Stromal cell of bone marrow (primary cell): ENCODE measurements around the gene MSI2.

ENCODE experiments used
- DNase-seq: peaks from one replicate; pipeline ENCODE4 v3.0.0-alpha.2; 2012; ENCODE audit warnings: low read depth

The MSI2 gene

DNA sequence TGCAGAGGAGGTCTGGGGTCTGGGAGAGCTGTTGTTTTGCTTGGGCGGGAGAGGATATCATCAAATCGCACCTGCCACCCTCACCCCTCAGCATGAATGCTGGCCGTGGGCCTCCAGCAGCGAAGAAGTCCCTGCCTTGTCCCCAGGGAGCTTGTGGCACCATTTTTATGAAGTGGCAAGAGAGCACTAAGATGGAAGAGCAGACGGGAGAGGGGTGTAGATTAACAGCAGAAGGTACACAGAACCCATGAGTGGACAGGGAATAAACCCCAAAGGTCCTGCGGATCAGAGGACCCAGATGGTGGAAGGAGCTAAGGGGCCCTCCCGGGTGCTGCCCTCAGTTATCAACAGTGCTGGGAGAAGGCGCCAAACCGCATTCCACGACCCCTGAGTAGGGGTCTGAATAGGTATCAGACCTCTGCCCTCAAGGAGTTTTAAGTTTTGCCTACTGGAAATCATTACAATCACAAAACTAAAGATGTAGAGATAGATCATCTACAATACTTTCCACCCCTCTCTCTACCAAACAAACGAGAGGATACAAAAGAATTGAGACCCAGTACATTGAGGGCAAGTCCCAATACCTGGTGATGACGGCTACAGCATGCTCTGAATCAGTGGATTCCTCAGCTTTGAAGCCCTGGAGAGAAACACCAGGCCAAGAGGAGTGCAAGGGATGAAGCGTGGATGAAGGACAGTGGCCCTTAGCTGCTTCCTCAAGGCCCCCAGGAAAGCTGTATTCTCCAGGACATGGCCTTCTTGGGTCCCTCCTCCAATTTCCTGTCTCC lies 428.6 kb downstream of the MSI2 start:
- no peak for DNase-seq

DNA sequence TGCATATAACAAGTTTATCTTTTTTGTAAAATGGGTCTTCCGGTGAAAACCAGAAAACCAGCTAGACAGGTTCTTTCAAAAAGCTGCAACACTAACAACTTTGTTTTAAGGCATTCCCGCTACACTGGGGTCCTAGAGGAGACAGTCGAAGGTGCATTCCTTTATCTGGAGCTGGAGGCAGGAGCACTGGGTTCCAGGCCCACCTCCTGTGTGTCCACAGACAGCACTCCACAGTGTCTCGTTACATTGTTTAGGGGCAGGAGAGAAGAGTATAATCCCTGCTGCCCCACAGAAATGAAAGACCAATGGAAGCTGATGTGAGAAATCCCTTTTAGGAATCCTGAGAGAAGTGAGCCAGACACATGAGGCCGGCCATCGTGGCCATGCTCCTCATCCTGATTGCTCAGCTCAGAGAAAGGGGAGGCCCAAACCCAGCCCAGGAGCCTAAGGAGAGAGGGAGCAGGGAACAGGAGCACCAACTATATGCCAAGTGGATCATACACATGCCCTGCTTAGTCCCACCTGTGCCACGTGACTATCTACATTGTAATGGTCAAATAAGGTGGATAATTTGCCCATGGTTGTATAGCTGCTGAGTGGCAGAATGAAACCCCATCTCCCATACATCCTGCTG lies 429.3 kb downstream of the MSI2 start:
- DNase-seq = no peak

DNA sequence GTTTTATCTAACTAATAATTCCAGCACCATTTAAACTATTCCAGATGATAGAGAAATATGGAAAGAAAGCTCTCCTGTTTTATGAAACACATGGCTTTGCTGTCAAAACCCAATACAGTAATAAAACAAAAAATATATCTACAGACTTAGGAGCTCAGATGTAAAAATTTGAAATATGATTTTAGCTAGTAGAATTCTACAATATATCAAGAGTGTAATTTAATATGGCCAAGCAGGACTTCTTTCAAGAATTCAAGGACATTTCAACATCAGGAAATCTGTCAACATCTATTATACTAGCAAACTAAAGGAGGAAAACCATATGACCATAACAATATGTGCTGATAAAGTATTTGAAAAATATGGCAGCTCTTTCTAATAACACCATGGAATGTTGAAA lies 431.3 kb downstream of the MSI2 start:
- no peak for DNase-seq

DNA sequence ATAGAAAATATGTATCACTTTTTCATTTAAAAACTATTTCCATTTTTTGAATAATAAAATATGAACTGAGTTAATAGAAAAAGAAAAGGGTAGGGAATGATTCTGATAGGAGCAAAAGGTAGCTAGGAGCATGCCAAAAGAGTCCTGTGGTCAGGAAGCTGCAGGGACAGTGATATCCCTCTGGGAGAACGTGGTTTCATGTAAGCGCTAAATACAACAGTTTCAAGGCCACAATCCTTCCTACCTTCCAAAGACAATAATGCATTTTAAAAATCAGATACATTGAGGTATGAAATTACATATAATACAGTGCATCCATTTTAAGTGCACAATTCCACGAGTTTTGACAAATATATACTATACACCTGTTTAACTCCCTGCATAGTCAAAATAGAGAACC lies 432.9 kb downstream of the MSI2 start:
- DNase-seq = no peak

DNA sequence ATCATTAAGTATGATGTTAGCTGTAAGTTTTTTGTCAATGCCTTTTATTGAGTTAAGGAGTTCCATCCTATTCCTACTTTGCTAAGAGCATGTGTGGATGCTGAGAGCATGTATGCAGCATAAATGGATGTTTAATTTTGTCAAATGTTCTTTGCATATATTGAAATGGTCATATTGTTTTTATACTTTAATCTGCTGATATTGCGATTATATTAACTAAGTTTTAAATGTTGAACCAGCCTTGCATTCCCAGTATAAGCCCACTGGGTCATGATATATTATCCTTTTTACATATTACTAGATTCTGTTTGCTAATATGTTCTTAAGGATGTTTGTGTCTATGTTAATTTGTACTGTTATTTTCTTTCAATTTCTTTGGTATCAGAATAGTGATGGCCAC lies 435.6 kb downstream of the MSI2 start:
- no peak for DNase-seq

DNA sequence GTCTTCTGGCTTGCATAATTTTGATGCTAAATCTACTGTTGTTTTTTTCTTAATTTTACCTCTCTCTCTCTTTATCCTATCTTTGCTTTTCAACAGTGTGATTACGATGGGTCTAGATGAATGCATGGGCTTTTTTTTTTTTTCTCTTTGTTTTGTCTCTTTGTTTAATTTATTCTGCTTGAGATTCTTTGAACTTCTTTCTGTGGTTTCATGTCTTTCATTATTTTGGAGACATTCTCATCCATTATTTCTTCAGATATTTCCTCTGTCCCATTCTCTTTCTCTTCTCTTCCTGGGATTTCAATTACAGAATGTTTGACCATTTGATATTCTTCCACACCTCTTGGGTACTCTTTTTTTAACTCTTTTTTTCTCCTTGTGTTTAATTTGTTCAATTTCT lies 436.4 kb downstream of the MSI2 start:
- no peak for DNase-seq

DNA sequence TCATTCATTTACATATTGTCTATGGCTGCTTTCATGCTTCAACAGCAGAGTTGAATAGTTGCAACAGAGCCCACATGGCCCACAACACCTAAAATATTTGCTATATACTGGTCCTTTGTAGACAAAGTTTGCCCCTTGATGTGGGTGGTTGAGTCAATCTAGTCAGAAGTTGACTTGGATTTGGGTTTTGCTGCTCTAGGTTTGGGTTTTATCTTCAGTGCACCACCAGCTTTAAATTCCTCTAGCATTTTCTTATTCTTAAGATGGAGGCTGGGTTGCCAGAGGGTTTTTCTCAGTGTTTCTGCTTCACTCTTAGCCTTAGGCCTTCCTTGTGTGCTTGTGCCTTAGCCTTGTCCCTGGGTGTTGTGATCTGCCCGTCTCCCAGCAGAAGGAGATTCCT lies 437.7 kb downstream of the MSI2 start:
- DNase-seq = no peak

DNA sequence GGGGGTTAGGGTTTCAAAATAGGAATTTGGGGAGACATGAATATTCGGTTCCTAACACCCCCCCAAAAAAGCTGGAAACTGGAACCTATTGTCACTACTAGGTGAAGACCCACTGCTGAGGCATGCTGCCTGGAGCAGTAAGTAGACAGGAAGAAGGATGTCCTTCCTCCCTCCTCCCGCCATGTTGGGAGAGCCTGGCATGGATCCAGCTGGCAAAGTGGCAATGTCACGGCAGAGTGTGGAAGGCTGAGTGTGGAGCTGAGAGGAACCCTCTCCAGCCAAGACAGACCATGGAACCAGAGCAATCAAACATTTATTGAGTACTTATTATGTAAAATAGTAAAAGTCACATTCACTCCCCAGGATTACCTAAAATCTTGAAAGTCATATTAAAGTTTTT lies 439.7 kb downstream of the MSI2 start:
- no peak for DNase-seq

DNA sequence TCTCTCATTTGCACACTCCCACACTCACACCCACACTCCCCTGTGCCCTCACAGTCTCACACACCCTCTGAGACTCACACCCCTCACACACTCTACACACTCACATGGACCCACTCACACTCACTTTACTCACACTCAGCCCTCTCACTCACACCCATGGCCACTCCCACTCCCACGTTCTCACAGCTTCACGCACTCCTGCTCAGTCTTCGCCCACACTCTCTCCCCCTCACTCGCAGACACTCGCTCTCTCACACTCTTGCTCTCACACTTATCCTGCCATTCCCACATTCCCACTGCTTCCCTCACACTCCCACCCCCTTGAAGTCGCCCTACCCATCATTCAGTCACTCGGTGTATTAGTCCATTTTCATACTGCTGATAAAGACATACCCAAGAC lies 440.9 kb downstream of the MSI2 start:
- DNase-seq = no peak

DNA sequence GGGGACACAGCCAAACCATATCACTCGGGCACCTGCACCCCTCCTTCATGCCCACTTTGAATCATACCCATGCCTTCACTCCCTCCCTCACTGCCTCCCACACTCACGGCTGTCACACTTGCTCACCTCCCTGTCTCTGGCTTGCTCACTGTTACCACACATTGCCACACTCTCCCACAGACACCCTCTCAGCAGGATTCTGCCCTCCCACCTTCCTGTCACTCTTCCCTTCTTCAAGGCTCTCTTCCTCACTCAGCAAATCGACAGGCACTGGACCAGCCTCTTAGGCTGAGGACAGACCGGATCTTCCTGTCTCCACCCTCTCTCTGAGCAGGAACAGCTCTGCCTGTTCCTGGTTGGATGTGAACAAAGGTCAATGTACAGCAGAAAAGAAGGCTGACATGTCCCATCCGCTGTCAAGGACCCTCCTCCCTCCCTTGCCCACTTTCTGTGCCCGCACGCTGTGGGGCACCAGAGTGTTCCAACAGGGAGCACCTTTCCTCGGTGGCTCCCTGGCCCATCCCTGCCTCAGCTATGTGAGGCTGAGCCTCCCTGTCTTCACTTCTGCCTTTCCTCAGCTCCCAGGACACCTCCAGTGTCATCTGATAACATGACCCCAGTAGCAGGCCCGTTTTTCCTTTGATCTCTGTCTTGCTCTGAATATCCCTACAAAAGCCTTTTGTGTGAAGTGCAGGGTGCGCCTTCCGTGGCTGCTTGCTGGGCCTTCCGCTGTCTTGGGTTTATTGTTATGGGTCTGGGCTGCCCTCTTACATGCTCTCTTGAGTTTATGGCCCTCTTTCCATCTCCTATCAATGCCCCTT lies 441.8 kb downstream of the MSI2 start:
- no peak for DNase-seq

DNA sequence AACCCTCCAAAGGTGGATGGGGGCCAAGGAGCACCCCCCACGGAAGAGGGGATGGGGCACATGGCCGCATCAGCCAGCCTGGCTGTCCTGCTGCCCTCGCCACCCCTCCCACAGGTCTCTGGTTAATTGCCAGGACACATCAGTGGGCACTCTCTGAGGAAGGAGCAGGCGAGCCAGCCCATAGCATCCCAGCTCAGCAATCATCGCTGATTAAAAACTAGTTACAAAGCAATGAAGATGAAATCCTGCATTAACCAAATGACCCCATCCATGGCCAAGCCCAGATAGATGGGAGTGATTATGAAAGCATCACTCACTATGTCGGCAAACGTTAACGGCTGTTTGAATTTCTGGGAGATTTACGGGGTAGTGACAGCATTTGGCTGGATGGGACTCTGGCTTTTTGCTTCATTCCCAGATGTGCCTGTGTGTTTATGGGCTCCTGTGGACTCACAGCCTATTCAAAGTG lies 443.5 kb downstream of the MSI2 start:
- no peak for DNase-seq

DNA sequence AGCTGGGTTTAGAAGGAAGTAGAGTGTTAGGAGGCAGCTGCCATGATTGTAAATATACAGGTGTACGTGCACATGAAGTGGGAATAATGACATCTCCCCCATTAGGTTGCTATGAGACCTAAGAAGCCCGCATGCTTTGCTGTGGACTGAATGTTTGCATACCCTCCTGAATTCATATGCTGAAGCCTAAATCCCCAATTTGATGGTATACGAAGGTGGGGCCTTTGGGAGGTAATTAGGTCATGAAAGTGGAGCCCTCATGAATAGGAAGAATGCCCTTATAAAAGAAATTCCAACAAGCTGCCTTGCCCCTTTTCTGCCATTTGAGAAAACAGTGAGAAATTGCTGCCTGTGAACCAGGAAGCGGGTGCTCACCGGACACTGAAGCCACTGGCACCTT lies 444.8 kb downstream of the MSI2 start:
- DNase-seq = no peak

DNA sequence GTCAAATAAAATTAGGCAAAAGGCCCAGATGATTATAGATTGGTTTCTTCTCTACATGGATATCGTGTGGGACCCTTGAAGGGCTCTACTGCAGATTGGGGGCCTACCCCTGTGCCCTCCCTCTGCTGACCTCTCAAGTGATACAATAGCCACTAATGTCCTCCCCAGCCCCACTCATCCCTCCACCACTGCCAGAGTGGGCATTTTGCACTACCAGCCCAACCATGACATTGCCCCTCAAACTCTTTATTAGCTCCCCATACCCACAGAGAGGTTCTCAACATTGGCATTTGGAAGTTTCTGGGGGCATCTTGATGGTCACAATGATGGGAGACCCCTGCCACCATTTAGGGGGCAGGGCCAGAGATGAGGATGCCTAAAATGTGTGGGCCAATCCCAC lies 446.9 kb downstream of the MSI2 start:
- no peak for DNase-seq

DNA sequence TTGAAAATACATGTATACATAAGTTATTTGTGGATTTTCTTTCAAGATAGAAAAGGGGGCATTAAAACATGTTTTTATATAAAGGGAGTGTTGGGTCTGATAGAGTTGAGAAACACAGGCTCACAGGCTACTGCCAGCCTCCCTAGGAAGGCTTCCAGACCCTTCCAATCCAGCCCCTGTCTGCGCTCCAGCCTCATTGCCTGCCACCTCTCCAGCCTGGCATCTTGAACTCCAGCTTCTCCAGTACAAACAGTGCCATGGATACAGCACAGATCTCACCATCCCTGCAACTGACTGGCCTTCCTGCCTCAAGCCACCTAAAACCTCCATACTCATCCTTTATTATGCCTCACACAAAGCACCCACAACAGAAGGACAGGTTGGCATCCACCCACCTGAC lies 448.1 kb downstream of the MSI2 start:
- no peak for DNase-seq

DNA sequence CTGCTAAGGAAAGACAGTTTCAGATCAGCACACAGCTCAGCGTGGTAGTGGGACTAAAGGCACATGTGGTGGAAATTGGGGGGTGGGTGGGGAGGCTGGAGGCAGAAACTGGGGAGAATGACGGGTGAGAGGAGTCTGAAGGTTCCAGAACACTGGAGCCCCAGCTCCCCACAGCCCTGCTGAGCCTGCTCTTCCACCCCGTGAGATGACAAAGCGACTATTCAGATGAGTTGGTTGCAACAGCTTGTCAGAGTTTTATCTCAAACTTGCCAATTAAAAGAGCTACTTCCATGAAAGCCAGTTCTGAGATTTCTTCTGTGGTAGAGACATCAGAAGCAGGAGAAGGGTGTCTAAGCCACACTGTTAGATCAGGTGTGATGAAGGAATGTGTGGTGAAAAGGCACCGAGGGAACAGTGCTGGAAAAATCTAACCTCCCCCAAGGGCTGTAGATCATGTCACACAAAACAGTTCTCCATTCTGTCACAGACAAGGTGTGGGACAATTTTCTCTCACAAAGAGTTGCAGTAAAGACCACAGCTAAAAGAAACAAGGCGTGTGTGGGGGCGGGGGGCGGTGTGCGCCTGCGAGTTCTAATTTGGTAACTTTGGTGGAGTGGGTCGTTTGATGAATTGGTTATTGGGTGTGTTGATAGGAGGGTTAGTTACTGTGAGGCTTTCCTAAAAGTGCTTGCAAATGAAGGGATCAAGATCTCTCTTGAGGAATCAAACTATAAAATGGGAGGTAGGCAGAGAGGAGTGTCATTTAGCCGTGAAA lies 449.8 kb downstream of the MSI2 start:
- no peak for DNase-seq

DNA sequence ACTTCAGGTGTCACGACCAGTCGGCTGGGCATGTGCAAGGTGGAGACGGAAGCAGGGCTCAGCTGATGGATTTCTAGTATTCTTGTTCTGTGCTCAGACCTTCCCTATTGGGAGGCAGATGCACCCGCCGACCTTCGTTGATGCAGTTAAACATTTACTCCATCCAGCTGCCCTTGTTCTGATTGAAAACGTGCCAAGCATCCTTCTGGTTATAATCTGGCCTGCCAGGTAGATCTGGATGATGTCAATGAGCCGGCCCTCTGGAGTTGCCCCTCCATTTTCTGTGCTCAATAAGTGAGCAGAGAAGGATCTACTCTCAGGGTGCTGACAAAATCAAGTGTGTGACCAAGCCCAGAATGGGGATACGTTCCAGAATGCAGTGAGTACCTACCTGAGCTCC lies 450.4 kb downstream of the MSI2 start:
- DNase-seq = no peak

DNA sequence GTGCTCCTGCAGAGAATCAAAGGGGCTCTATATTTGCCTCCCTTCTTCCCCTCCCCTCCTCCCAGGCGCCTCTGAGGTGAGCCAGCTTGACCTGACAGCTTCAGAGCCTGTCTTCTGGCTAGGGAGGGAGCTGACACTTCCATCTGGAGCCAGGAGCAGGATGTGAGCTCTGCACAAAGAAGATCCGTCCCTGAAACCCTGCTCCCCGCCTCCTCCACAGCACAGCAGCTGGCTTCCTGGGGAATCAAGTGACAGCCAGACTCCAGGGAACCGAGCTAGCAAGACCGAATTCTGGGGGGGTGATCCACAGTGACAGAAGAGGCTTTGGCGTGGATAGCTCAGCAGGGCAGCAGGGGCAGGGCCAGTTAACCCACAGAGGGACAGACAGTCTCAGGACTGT lies 451.6 kb downstream of the MSI2 start:
- DNase-seq = no peak

DNA sequence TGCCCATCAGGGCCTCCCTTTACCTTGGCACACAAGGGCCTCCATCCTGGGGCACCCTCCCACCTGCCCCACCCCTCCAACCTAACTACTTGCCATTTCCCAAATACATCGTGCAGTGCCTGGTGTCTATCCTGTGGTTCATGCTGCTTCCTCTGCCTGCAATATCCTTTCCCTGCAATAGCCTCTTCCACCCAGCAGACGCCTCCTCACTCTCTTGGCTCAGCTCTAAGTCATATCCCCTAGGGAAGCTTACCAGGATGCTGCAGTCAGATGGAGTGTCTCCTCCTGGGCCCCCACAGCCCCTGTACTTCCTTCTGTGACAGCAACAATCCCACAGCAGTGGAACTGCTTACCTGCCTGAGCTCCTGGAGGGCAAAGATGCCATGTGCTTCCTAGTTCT lies 452.1 kb downstream of the MSI2 start:
- DNase-seq = no peak

DNA sequence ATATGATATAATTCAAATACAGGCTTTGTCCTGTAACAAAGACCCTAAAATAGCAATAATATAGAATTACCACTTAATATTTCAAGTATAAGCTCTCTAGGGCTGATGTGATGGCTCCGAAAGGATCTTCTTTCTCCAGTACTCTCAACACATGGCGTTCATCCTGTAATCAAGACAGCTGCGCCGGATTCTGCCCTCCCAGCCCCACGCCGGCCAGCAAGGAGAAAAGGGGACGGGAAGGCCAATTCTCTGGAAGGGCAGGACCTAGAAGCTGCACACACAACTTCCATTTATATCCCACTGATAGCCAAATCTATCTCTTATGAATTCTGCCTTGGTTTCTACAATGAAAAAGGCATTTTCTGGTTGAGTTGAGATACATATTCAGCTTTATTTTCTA lies 456.8 kb downstream of the MSI2 start:
- no peak for DNase-seq

DNA sequence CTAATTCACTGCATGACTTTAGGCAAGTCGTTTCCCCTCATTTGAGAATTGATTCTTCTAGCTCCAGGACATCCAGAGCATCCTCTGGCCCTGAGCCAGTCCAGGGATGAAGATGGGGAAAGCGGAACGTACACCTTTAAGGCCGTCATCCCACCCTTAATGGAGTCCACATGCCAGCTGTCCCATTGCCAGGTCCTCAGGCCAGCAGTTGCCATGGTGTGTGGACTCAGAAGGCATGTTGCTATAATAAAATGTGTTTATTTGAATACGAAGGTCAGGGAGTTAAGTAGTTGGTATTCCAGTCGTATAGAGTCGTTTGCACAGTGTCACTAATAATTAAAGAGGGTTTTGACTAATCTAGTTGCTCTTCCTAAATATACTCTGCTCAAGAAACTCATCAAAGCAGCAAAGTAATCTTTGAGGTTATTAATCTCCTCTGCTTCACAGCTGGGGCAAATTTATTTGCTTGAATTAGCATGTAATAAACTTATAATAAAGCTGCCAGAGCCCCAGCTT lies 458.4 kb downstream of the MSI2 start:
- DNase-seq = no peak

DNA sequence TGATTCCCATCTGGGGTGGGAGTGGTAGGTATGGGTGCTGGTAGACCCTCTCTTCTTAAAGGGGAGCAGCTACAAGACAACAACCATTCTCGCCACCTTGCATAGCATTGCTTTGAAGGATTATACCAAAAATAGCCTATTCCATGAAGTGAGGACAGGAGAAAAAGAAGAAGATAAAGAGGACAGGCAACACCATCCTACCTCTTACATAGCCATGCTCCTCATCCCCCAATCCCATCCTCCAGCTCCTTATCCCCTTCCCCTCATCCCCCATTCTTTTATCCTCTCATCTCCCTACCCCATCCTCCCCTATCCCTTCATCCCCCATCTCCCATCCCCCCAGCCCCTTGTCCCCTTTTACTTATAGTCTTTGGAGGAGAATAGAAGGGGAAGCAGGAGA lies 459.7 kb downstream of the MSI2 start:
- no peak for DNase-seq

DNA sequence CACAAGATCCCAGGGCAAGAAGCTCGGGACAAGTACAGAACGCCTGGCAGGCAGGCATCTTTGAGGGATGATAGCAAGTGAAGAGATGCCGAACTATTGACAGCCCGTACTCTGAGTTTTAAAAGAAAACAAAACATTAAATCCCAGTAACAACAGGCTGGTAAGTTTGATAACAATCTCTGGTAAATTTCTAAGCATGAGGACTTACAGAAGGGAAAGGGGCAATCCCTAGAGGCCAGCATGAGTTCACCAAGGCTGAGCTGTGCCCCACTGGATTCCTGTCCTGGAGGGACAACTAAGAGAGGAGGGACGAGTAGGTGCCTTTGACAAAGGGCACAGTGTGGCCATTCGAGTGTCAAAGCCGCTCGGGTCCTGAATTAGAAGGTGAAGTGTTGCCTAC lies 462.6 kb downstream of the MSI2 start:
- no peak for DNase-seq
